A673 (cell line): ENCODE data around the gene YTHDC1. TPM values are rescaled to one million over a fixed set of nuclear protein-coding genes. Genes with fewer than 3 reads are reported as not detected.
A peak's percentile ranks its signal among the peaks of the same experiment; 100 is the strongest.

Experiments used
- BruUV-seq: library from RNA; stranded (reverse); fragments of 400-500 nt; replicated peaks from 2 replicates; lab custom pipeline; 2021; lab: Mats Ljungman, UMichigan
- CTCF ChIA-PET: fragments of 300-600 bp; sonication (Branson Sonifier 250); formaldehyde crosslinking; loops from one replicate; lab custom pipeline; 2022; ENCODE audit warnings: antibody characterized with exemption; lab: Charles Lee
- POLR2A ChIA-PET: fragments of 300-600 bp; sonication (Branson Sonifier 250); formaldehyde crosslinking; loops from one replicate; lab custom pipeline; 2022; ENCODE audit warnings: antibody characterized with exemption; ENCODE audit not compliant: low non-redundant PET; lab: Charles Lee
- DNase-seq: peaks from one replicate; pipeline ENCODE4 v3.0.0-alpha.2; 2015; ENCODE audit warnings: low spot score
- H3K27ac ChIP-seq: fragments of 200-600 bp; sonication (generic); 2 replicates; pipeline ENCODE4 v1.5.1; 2016; ENCODE audit warnings: mixed run types, low read depth, mild to moderate bottlenecking, mixed read lengths, antibody characterized with exemption, low read length; ENCODE audit not compliant: poor library complexity, severe bottlenecking
- H3K27me3 ChIP-seq: fragments of 200-600 bp; sonication (generic); replicated peaks from 2 replicates; pipeline ENCODE4 v1.6.1; 2017; ENCODE audit warnings: mixed run types, low read depth, mild to moderate bottlenecking, mixed read lengths, antibody characterized with exemption, low read length; ENCODE audit not compliant: insufficient read depth, poor library complexity
- H3K36me3 ChIP-seq: fragments of 200-600 bp; sonication (generic); 2 replicates; pipeline ENCODE4 v1.6.1; 2016; ENCODE audit warnings: mixed run types, mild to moderate bottlenecking, mixed read lengths, antibody characterized with exemption, low read length; ENCODE audit not compliant: insufficient read depth, poor library complexity, severe bottlenecking
- H3K4me1 ChIP-seq: fragments of 200-600 bp; sonication (generic); 2 replicates; pipeline ENCODE4 v1.6.1; 2017; ENCODE audit warnings: mixed run types, mild to moderate bottlenecking, mixed read lengths, antibody characterized with exemption, low read length; ENCODE audit not compliant: insufficient read depth, poor library complexity, severe bottlenecking
- H3K4me3 ChIP-seq: fragments of 200-600 bp; sonication (generic); 2 replicates; pipeline ENCODE4 v1.5.1; 2016; ENCODE audit warnings: low read depth, mixed run types, mild to moderate bottlenecking, mixed read lengths, low read length; ENCODE audit not compliant: poor library complexity, severe bottlenecking
- H3K9me3 ChIP-seq: fragments of 200-600 bp; sonication (generic); 2 replicates; pipeline ENCODE4 v1.6.1; 2016; ENCODE audit warnings: mixed run types, low read depth, mild to moderate bottlenecking, mixed read lengths, antibody characterized with exemption, low read length; ENCODE audit not compliant: poor library complexity, severe bottlenecking
- EZH2 ChIP-seq: fragments of 200-600 bp; sonication (generic); IDR thresholded peaks from 2 replicates; pipeline ENCODE4 v1.6.1; 2017; ENCODE audit warnings: borderline replicate concordance, low read depth, mild to moderate bottlenecking, mixed read lengths, antibody characterized with exemption, low read length; ENCODE audit not compliant: poor library complexity, severe bottlenecking
- intact Hi-C: fragments of 100-400 bp; cut with micrococcal nuclease; formaldehyde crosslinking; loops from one replicate; pipeline ENCODE4 v1.10.0; 2022; ENCODE audit not compliant: unreplicated experiment
- total RNA-seq: library from RNA; stranded (reverse); gene quantifications from 2 replicates; pipeline ENCODE4 v1.2.3, GENCODE V29; 2021
- TF ChIP-seq, protein P1 (sequence below): fragments of 300-800, 200-600 bp; sonication (generic); conservative IDR thresholded peaks from 2 replicates; pipeline ENCODE4 v1.5.1; 2017; ENCODE audit warnings: low read depth, mild to moderate bottlenecking, antibody characterized with exemption, low read length, moderate library complexity, mixed read lengths

YTHDC1 gene
- total RNA-seq, 1 experiment from 2014 or later = 45.3 TPM

- POLR2A ChIA-PET = no interaction called here
- Histone ChIP-seq H3K4me1 (peaks cover 7% of the 10 kb centered on the region), H3K9me3 (no peaks in the 10 kb centered on the region), H3K36me3 (peaks cover 7% of the 10 kb centered on the region), H3K4me3 (no peak overlapping the region), H3K27me3 (no peaks in the 10 kb centered on the region), H3K27ac (no peak overlapping the region)
- TSS peak; percentile 71 for BruUV-seq
- DNase-seq = no peak
- intact Hi-C loops = no loop called here
- CTCF ChIA-PET = no interaction called here
- TF ChIP-seq, protein P1, sequence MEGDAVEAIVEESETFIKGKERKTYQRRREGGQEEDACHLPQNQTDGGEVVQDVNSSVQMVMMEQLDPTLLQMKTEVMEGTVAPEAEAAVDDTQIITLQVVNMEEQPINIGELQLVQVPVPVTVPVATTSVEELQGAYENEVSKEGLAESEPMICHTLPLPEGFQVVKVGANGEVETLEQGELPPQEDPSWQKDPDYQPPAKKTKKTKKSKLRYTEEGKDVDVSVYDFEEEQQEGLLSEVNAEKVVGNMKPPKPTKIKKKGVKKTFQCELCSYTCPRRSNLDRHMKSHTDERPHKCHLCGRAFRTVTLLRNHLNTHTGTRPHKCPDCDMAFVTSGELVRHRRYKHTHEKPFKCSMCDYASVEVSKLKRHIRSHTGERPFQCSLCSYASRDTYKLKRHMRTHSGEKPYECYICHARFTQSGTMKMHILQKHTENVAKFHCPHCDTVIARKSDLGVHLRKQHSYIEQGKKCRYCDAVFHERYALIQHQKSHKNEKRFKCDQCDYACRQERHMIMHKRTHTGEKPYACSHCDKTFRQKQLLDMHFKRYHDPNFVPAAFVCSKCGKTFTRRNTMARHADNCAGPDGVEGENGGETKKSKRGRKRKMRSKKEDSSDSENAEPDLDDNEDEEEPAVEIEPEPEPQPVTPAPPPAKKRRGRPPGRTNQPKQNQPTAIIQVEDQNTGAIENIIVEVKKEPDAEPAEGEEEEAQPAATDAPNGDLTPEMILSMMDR = no peak
- TF ChIP-seq EZH2 = no peak
These were observed 12.4 kb downstream of the YTHDC1 start for GRCh38 chr4:68337522-68337921.

DNA sequence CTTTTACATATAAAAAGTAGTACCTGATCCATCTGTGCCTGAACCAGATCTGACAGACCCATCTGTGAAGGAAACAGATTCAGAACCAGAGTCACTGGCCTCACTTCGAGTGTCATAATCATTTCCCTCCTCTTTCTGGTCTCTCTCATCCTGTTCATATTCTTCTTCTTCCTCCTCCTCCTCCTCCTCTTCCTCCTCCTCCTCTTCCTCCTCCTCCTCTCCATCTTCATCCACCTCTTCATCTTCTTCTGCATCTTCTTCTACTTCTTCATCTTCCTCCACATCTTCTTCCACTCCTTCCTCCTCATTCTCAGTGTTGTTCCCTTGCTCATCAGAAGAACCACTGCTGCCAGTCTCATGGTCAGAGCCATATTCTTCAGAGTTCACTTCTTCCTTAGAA, 12.9 kb downstream of the YTHDC1 start:
- Histone ChIP-seq H3K27me3 (no peaks in the 10 kb centered on the region), H3K36me3 (peaks cover 8% of the 10 kb centered on the region)
- BruUV-seq = no TSS peak

DNA sequence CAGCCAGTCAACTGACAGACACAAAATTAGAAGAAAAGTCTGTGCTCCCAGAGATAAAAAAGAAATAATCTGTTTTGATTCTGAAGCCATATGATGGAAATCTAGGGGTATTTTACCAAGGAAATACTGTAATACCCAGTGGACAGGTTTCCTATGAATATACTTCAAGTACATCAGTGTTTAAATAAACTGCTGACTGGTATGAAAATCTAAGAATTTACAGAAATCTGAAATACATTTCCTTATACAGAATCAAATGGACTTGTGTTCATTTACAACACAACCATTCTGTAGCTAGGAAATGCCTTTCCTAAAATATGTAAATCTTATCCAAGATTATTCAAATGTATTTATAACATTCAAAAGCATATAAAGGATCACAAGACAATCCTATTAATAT, 13.4 kb downstream of the YTHDC1 start:
- ChIA-PET POLR2A (no interaction called here), CTCF (no interaction called here)
- intact Hi-C loops = no loop called here
- TF ChIP-seq, protein P1 = no peak
- H3K27me3 ChIP-seq = no peaks in the 10 kb centered on the region
- no peak for DNase-seq
- no peak overlapping the region for H3K4me3 ChIP-seq
- no peak overlapping the region for H3K27ac ChIP-seq
- no peaks in the 10 kb centered on the region for H3K9me3 ChIP-seq
- H3K4me1 ChIP-seq = no peaks in the 10 kb centered on the region
- peaks cover 13% of the 10 kb centered on the region for H3K36me3 ChIP-seq
- BruUV-seq = no TSS peak

More for the DNA sequence above, 12.9 kb downstream of the YTHDC1 start:
- DNase-seq = no peak
- no peak overlapping the region for H3K4me3 ChIP-seq
- H3K9me3 ChIP-seq = no peaks in the 10 kb centered on the region
- intact Hi-C loops = no loop called here
- TF ChIP-seq, protein P1 = no peak
- TF ChIP-seq EZH2 = no peak
- CTCF ChIA-PET = no interaction called here
- peaks cover 1% of the 10 kb centered on the region for H3K4me1 ChIP-seq
- POLR2A ChIA-PET = no interaction called here
- no peak overlapping the region for H3K27ac ChIP-seq
